Glutamatergic neuron (in vitro differentiated cells): ENCODE results near the gene CPSF4. TPM values are rescaled to one million over a fixed set of nuclear protein-coding genes. Genes with fewer than 3 reads are reported as not detected.

Source experiments
- DNase-seq: peaks from one replicate; pipeline ENCODE4 v3.0.0; 2022
- H3K27ac Mint-ChIP-seq: one replicate; pipeline ENCODE4 v1.8.0; 2020; ENCODE audit warnings: mild to moderate bottlenecking, mixed read lengths, inconsistent platforms; ENCODE audit not compliant: unreplicated experiment
- H3K27me3 Mint-ChIP-seq: one replicate; pipeline ENCODE4 v1.8.0; 2020; ENCODE audit warnings: mild to moderate bottlenecking, moderate library complexity, mixed read lengths, inconsistent platforms; ENCODE audit not compliant: unreplicated experiment
- H3K36me3 Mint-ChIP-seq: one replicate; pipeline ENCODE4 v1.8.0; 2020; ENCODE audit warnings: mild to moderate bottlenecking, mixed read lengths, inconsistent platforms; ENCODE audit not compliant: unreplicated experiment
- H3K4me1 Mint-ChIP-seq: one replicate; pipeline ENCODE4 v1.8.0; 2020; ENCODE audit warnings: mild to moderate bottlenecking, low read depth, mixed read lengths, inconsistent platforms; ENCODE audit not compliant: unreplicated experiment
- H3K4me3 Mint-ChIP-seq: one replicate; pipeline ENCODE4 v1.8.0; 2020; ENCODE audit warnings: mild to moderate bottlenecking, mixed read lengths, inconsistent platforms; ENCODE audit not compliant: unreplicated experiment
- H3K9me3 Mint-ChIP-seq: one replicate; pipeline ENCODE4 v1.8.0; 2020; ENCODE audit warnings: mild to moderate bottlenecking, moderate library complexity, mixed read lengths, inconsistent platforms; ENCODE audit not compliant: unreplicated experiment
- long read RNA-seq: library from polyadenylated mRNA; unstranded; transcript quantifications from one replicate; pipeline ENCODE4 v2.0.0, GENCODE V29; 2020; ENCODE audit not compliant: unreplicated experiment
- total RNA-seq: library from RNA; stranded (reverse); fragmentation: NEBNext Ultra II Directional; extraction: Animal tissue kit (Norgen Biotek cat#: 25700); gene quantifications from one replicate; pipeline ENCODE4 v1.2.1, GENCODE V29; 2021; ENCODE audit not compliant: unreplicated experiment
- TF ChIP-seq, protein P1 (sequence below): fragments of 200-600 bp; sonication (generic); IDR thresholded peaks from one replicate; pipeline ENCODE4 v1.5.0; 2021; ENCODE audit not compliant: partially characterized antibody, unreplicated experiment

The CPSF4 gene
- 106 TPM for total RNA-seq
- long read RNA-seq, transcript CPSF4-201 (8 exons, 1,691 nt): major isoform, 7 of 11 reads
- long read RNA-seq, partial matches to known transcripts: 1 of 11 reads
- long read RNA-seq, other reads (novel, unspliced or antisense): 1 of 11 reads

- peak within 1 kb of the TSS; percentile 84 for H3K27ac Mint-ChIP-seq
- peak; percentile 99 for DNase-seq
- H3K9me3 Mint-ChIP-seq: peaks cover 6% of the 10 kb centered on the region
- H3K4me1 Mint-ChIP-seq: peaks cover 10% of the 10 kb centered on the region
- no peaks in the 10 kb centered on the region for H3K36me3 Mint-ChIP-seq
- peaks cover 9% of the 10 kb centered on the region for H3K27me3 Mint-ChIP-seq
- TF ChIP-seq, protein P1, sequence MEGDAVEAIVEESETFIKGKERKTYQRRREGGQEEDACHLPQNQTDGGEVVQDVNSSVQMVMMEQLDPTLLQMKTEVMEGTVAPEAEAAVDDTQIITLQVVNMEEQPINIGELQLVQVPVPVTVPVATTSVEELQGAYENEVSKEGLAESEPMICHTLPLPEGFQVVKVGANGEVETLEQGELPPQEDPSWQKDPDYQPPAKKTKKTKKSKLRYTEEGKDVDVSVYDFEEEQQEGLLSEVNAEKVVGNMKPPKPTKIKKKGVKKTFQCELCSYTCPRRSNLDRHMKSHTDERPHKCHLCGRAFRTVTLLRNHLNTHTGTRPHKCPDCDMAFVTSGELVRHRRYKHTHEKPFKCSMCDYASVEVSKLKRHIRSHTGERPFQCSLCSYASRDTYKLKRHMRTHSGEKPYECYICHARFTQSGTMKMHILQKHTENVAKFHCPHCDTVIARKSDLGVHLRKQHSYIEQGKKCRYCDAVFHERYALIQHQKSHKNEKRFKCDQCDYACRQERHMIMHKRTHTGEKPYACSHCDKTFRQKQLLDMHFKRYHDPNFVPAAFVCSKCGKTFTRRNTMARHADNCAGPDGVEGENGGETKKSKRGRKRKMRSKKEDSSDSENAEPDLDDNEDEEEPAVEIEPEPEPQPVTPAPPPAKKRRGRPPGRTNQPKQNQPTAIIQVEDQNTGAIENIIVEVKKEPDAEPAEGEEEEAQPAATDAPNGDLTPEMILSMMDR: no peak
- peak within 1 kb of the TSS; percentile 99 for H3K4me3 Mint-ChIP-seq
These were observed at the start of gene CPSF4, which contains the start of gene PTCD1 for GRCh38 chr7:99438573-99439480. Gene CPSF4 (plus strand): TSS chr7:99438943. CDS start chr7:99439083, 140 bp downstream. Gene PTCD1 (minus strand): TSS chr7:99438798. CDS start chr7:99435242, 3,556 bp downstream.

- Mint-ChIP-seq H3K27ac (no peak overlapping the region), H3K4me3 (no peak overlapping the region), H3K27me3 (peaks cover 10% of the 10 kb centered on the region), H3K4me1 (no peaks in the 10 kb centered on the region), H3K36me3 (no peaks in the 10 kb centered on the region), H3K9me3 (peaks cover 5% of the 10 kb centered on the region)
- TF ChIP-seq, protein P1: no peak
- DNase-seq: no peak
These were observed 49.0 kb upstream of the CPSF4 start for GRCh38 chr7:99389772-99390171.

GRCh38 chr7:99390941-99391602, 47.7 kb upstream of the CPSF4 start:
- Mint-ChIP-seq H3K9me3 (peaks cover 5% of the 10 kb centered on the region), H3K27ac (no peak overlapping the region)

DNA sequence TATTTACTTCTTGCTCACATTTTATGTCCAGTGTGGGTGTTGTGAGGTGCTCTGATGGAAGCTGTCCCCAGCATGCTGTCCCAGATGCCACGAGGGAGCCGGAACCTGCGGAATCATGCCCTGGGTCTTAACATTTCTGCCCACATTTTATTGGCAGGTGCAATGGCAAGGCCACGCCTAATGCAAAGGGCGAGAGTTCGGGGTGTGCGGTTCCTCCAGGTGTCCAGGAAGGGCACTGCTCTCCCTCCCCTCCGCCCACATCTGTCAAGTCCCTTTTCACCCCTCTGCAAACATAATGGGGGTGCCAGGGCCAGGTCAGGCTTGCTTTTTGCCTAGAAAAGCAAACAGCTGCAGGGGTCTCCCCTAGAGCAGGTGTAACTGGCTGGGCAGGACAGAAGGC, 46.7 kb upstream of the CPSF4 start:
- peak overlapping the region; percentile 71 for H3K4me3 Mint-ChIP-seq
- H3K9me3 Mint-ChIP-seq: peaks cover 5% of the 10 kb centered on the region
- TF ChIP-seq, protein P1: no peak
- no peaks in the 10 kb centered on the region for H3K4me1 Mint-ChIP-seq
- DNase-seq: no peak
- no peaks in the 10 kb centered on the region for H3K36me3 Mint-ChIP-seq
- peaks cover 10% of the 10 kb centered on the region for H3K27me3 Mint-ChIP-seq
- H3K27ac Mint-ChIP-seq: no peak overlapping the region

More at GRCh38 chr7:99390941-99391602, 47.7 kb upstream of the CPSF4 start:
- TF ChIP-seq, protein P1: no peak
- peak; percentile 49 for DNase-seq
- Mint-ChIP-seq H3K36me3 (no peaks in the 10 kb centered on the region), H3K27me3 (peaks cover 10% of the 10 kb centered on the region), H3K4me1 (no peaks in the 10 kb centered on the region), H3K4me3 (no peak overlapping the region)
